H1 (cell line): ENCODE measurements around the gene AANAT. TPM values are rescaled to one million over a fixed set of nuclear protein-coding genes. Genes with fewer than 3 reads are reported as not detected.

ENCODE experiments used
- CTCF ChIA-PET: fragments of 300-600 bp; sonication (Branson Sonifier 250); formaldehyde crosslinking; loops from one replicate; lab custom pipeline; 2021; ENCODE audit not compliant: partially characterized antibody; lab: Charles Lee
- POLR2A ChIA-PET: fragments of 300-600 bp; sonication (Branson Sonifier 250); formaldehyde crosslinking; loops from one replicate; lab custom pipeline; 2021; ENCODE audit warnings: inconsistent platforms; ENCODE audit not compliant: partially characterized antibody; lab: Charles Lee
- DNase-seq, 2 experiments: peaks; one replicate each; pipeline versions ENCODE4 v3.0.0 to v3.0.0-alpha.2; 2010 to 2022; ENCODE audit warnings: low spot score in 2 of 2, low read depth in 1 of 2, mixed read lengths in 1 of 2
- FAIRE-seq: peaks from 2 replicates; lab custom pipeline; 2011; peaks lifted over from hg19 to GRCh38; lab: Jason Lieb, UNC
- H2AFZ ChIP-seq: 2 replicates; pipeline ENCODE4 v1.8.1; 2012; ENCODE audit warnings: low read length, inconsistent platforms
- H2AK5ac ChIP-seq: 2 replicates; pipeline ENCODE4 v1.6.1; 2013; ENCODE audit warnings: low read depth, low read length
- H2BK120ac ChIP-seq: replicated peaks from 2 replicates; pipeline ENCODE3; 2013; ENCODE audit warnings: low read depth, low read length, inconsistent platforms
- H2BK12ac ChIP-seq: 2 replicates; pipeline ENCODE4 v1.6.1; 2013; ENCODE audit warnings: low read depth, low read length
- H2BK15ac ChIP-seq: 2 replicates; pipeline ENCODE4 v1.6.1; 2013; ENCODE audit warnings: low read length
- H2BK20ac ChIP-seq: 2 replicates; pipeline ENCODE4 v1.6.1; 2013; ENCODE audit warnings: low read length
- H2BK5ac ChIP-seq: 2 replicates; pipeline ENCODE4 v1.6.1; 2013; ENCODE audit warnings: low read depth, low read length
- H3K14ac ChIP-seq: 2 replicates; pipeline ENCODE4 v1.6.1; 2013; ENCODE audit warnings: inconsistent platforms; ENCODE audit not compliant: insufficient read length
- H3K18ac ChIP-seq: 2 replicates; pipeline ENCODE4 v1.6.1; 2013; ENCODE audit warnings: low read length; ENCODE audit errors: extremely low read depth
- H3K23ac ChIP-seq: 2 replicates; pipeline ENCODE4 v1.6.1; 2013; ENCODE audit warnings: inconsistent platforms; ENCODE audit not compliant: insufficient read length
- H3K23me2 ChIP-seq: 2 replicates; pipeline ENCODE4 v1.6.1; 2013; ENCODE audit warnings: low read depth, low read length
- H3K27ac ChIP-seq: 2 replicates; pipeline ENCODE4 v1.6.1; 2011; ENCODE audit warnings: low read depth, low read length, inconsistent platforms
- H3K27me3 ChIP-seq, 4 experiments: replicated peaks in 1 of 4; 1 replicate in 1 of 4; 2 replicates in 3 of 4; pipeline versions ENCODE4 v1.6.1 to v1.8.1; 2011 to 2013; ENCODE audit warnings: low read length in 3 of 4, mild to moderate bottlenecking in 3 of 4, inconsistent platforms in 2 of 4, mixed read lengths in 2 of 4, moderate library complexity in 1 of 4; ENCODE audit not compliant: control insufficient read depth in 3 of 4, insufficient read depth in 3 of 4; ENCODE audit errors: extremely low read depth in 1 of 4
- H3K36me3 ChIP-seq, 4 experiments: 2 replicates each; pipeline versions ENCODE4 v1.6.1 to v1.8.1; 2011 to 2013; ENCODE audit warnings: mild to moderate bottlenecking in 4 of 4, low read length in 3 of 4, moderate library complexity in 2 of 4, control low read depth in 1 of 4, inconsistent platforms in 1 of 4; ENCODE audit not compliant: insufficient read depth in 4 of 4, control insufficient read depth in 2 of 4
- H3K4ac ChIP-seq: replicated peaks from 2 replicates; pipeline ENCODE3; 2013; ENCODE audit warnings: low read length, low read depth, mixed read lengths, inconsistent platforms; ENCODE audit not compliant: insufficient read length
- H3K4me1 ChIP-seq, 4 experiments: replicated peaks in 1 of 4; 1 replicate in 1 of 4; 2 replicates in 3 of 4; pipeline versions ENCODE4 v1.6.1 to v1.8.1; 2011 to 2013; ENCODE audit warnings: low read length in 3 of 4, inconsistent platforms in 2 of 4, mixed read lengths in 1 of 4; ENCODE audit not compliant: insufficient read depth in 4 of 4, control insufficient read depth in 3 of 4
- H3K4me2 ChIP-seq, 2 experiments: 2 replicates each; pipeline versions ENCODE4 v1.6.1 to v1.8.1; 2011 to 2013; ENCODE audit warnings: low read depth in 2 of 2, low read length in 2 of 2, control low read depth in 1 of 2, inconsistent platforms in 1 of 2, mild to moderate bottlenecking in 1 of 2; ENCODE audit not compliant: insufficient read depth in 1 of 2
- H3K4me3 ChIP-seq, 4 experiments: fragments of 200-600, 300-600 bp in 1 of 4; sonication (generic), shearing (Covaris generic), sonication (Bioruptor Twin) in 1 of 4; 2 replicates each; pipeline versions ENCODE4 v1.5.1 to v1.8.1; 2011 to 2016; ENCODE audit warnings: low read length in 4 of 4, low read depth in 3 of 4, control low read depth in 2 of 4, inconsistent platforms in 2 of 4, mild to moderate bottlenecking in 2 of 4, mixed read lengths in 1 of 4, moderate library complexity in 1 of 4; ENCODE audit not compliant: insufficient read depth in 2 of 4; ENCODE audit errors: extremely low read depth in 1 of 4
- H3K56ac ChIP-seq: replicated peaks from 2 replicates; pipeline ENCODE3; 2013; ENCODE audit warnings: low read depth, mild to moderate bottlenecking, mixed read lengths, low read length, inconsistent platforms; ENCODE audit not compliant: insufficient read length
- H3K79me1 ChIP-seq: 2 replicates; pipeline ENCODE4 v1.6.1; 2013; ENCODE audit warnings: low read depth, low read length, control low read depth
- H3K79me2 ChIP-seq, 2 experiments: 2 replicates each; pipeline versions ENCODE4 v1.6.1 to v1.8.1; 2012 to 2013; ENCODE audit warnings: low read length in 2 of 2, mild to moderate bottlenecking in 2 of 2, inconsistent platforms in 1 of 2; ENCODE audit not compliant: insufficient read depth in 2 of 2, control insufficient read depth in 1 of 2
- H3K9ac ChIP-seq, 4 experiments: replicated peaks in 1 of 4; 1 replicate in 1 of 4; 2 replicates in 3 of 4; pipeline versions ENCODE4 v1.6.1 to v1.8.1; 2011 to 2013; ENCODE audit warnings: low read depth in 3 of 4, low read length in 3 of 4, control low read depth in 2 of 4, mild to moderate bottlenecking in 2 of 4, moderate library complexity in 2 of 4, inconsistent platforms in 1 of 4; ENCODE audit errors: extremely low read depth in 1 of 4
- H3K9me3 ChIP-seq, 2 experiments: 2 replicates each; pipeline versions ENCODE4 v1.6.1 to v1.8.1; 2012 to 2013; ENCODE audit warnings: mild to moderate bottlenecking in 2 of 2, moderate library complexity in 2 of 2, control low read depth in 1 of 2, inconsistent platforms in 1 of 2, low read depth in 1 of 2, low read length in 1 of 2, mixed read lengths in 1 of 2; ENCODE audit not compliant: insufficient read depth in 2 of 2
- H4K20me1 ChIP-seq, 2 experiments: replicated peaks in 1 of 2; 2 replicates each; pipeline versions ENCODE3 to v1.8.1; 2011 to 2013; ENCODE audit warnings: inconsistent platforms in 2 of 2, low read length in 2 of 2, mild to moderate bottlenecking in 1 of 2; ENCODE audit not compliant: insufficient read depth in 2 of 2, control insufficient read depth in 1 of 2
- H4K5ac ChIP-seq: 2 replicates; pipeline ENCODE4 v1.6.1; 2013; ENCODE audit warnings: low read length, low read depth, mixed read lengths, inconsistent platforms; ENCODE audit not compliant: insufficient read length
- H4K8ac ChIP-seq: 2 replicates; pipeline ENCODE4 v1.8.0; 2013; ENCODE audit warnings: mild to moderate bottlenecking, moderate library complexity, low read length, inconsistent platforms; ENCODE audit not compliant: insufficient read depth; ENCODE audit errors: extremely low read depth
- H4K91ac ChIP-seq: replicated peaks from 2 replicates; pipeline ENCODE3; 2013; ENCODE audit warnings: low read length, mixed read lengths, inconsistent platforms; ENCODE audit not compliant: insufficient read length
- CHD1 ChIP-seq: IDR thresholded peaks from 2 replicates; pipeline ENCODE4 v1.6.1; 2012; ENCODE audit warnings: low read depth, low read length, improper control_type of control experiment
- CHD2 ChIP-seq: IDR thresholded peaks from 2 replicates; pipeline ENCODE4 v1.6.1; 2012; ENCODE audit warnings: low read length, improper control_type of control experiment
- FOSL1 ChIP-seq: IDR thresholded peaks from 2 replicates; pipeline ENCODE4 v1.6.1; 2011; ENCODE audit warnings: mild to moderate bottlenecking, low read depth, low read length, moderate library complexity; ENCODE audit not compliant: insufficient read depth
- HDAC6 ChIP-seq: IDR thresholded peaks from one replicate; pipeline ENCODE4 v1.7.1; 2012; ENCODE audit warnings: low read depth, mild to moderate bottlenecking, inconsistent platforms, low read length, moderate library complexity
- NANOG ChIP-seq: IDR thresholded peaks from 2 replicates; pipeline ENCODE4 v1.6.1; 2011; ENCODE audit warnings: low read length, low read depth, mild to moderate bottlenecking, inconsistent platforms; ENCODE audit not compliant: insufficient read depth, poor library complexity, severe bottlenecking
- NRF1 ChIP-seq: IDR thresholded peaks from 2 replicates; pipeline ENCODE4 v1.6.1; 2011; ENCODE audit warnings: mild to moderate bottlenecking, low read depth, low read length, improper control_type of control experiment
- SRF ChIP-seq: IDR thresholded peaks from 2 replicates; pipeline ENCODE4 v1.6.1; 2011; ENCODE audit warnings: mild to moderate bottlenecking, low read depth, low read length, moderate library complexity
- TAF1 ChIP-seq: IDR thresholded peaks from 2 replicates; pipeline ENCODE4 v1.6.1; 2011; ENCODE audit warnings: mild to moderate bottlenecking, low read depth, low read length
- TAF7 ChIP-seq: optimal IDR thresholded peaks from 2 replicates; pipeline ENCODE3; 2011; ENCODE audit warnings: low read depth, mild to moderate bottlenecking, inconsistent platforms, low read length, moderate library complexity, borderline replicate concordance
- TBP ChIP-seq: IDR thresholded peaks from 2 replicates; pipeline ENCODE4 v1.6.1; 2011; ENCODE audit warnings: low read depth, low read length, improper control_type of control experiment
- WGBS, 2 experiments: shearing (Covaris generic) in 1 of 2; methylation state at CpG; one replicate each; pipeline versions ENCODE4 v1.1.6 to v1.1.7; 2013 to 2015; ENCODE audit warnings: low lambda C conversion rate in 2 of 2, mixed read lengths in 2 of 2, inconsistent platforms in 1 of 2, low coverage in 1 of 2, missing lambda C conversion rate in 1 of 2; ENCODE audit not compliant: insufficient replicate concordance in 2 of 2, insufficient coverage in 1 of 2, insufficient read length in 1 of 2; ENCODE audit errors: extremely low coverage in 1 of 2, missing lambda C conversion rate in 1 of 2; 5-methylcytosine and 5-hydroxymethylcytosine counted together
- polyA plus RNA-seq, 7 experiments: library from polyadenylated mRNA; depleted of rRNA in 3 of 7; stranded (reverse) in 5 of 7; unstranded in 2 of 7; fragments of >200 nt in 5 of 7; fragments of 200-250 nt in 2 of 7; gene quantifications; 1 replicate in 5 of 7; 2 replicates in 1 of 7; 4 replicates in 1 of 7; pipeline versions ENCODE4 v1.2.1 to v1.2.3, GENCODE V29; 2011 to 2013; ENCODE audit warnings: missing spikeins in 2 of 7, mixed read lengths in 2 of 7
- total RNA-seq: library from RNA; stranded (reverse); fragmentation: NEBNext Ultra II Directional; extraction: Animal tissue kit (Norgen Biotek cat#: 25700); gene quantifications from 2 replicates; pipeline ENCODE4 v1.2.1, GENCODE V29; 2021
- TF ChIP-seq, protein P1 (sequence below): IDR thresholded peaks from 2 replicates; pipeline ENCODE4 v1.6.1; 2011; ENCODE audit warnings: low read depth, mild to moderate bottlenecking, low read length; ENCODE audit not compliant: insufficient read depth
- TF ChIP-seq, protein P2 (sequence below): IDR thresholded peaks from 2 replicates; pipeline ENCODE4 v1.6.1; 2012; ENCODE audit warnings: low read length, inconsistent platforms

Gene AANAT
- total and polyA plus RNA-seq, 2 of the 8 experiments (the other 6 are each of a cell fraction or from before 2014, with no cell fraction given): 0.53 TPM; not detected in 1

DNA sequence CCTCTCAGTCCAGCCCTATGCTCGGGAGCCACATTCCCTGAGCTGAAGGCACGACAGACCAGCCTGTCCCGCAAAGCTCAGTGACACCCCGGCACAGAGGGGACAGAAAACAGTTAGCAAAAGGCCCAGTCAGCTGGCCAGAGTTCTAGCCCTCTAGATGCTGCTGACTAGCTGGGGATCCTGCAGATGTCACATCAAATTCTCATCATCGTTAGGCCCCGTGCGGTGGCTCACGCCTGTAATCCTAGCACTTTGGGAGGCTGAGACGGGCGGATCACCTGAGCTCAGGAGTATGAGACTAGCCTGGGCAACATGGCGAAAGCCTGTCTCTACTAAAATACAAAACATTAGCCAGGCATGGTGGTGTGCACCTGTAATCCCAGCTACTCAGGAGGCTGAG is 31.7 kb upstream of the AANAT start:
- no peak overlapping the region for H4K5ac ChIP-seq
- no peak overlapping the region for H4K91ac ChIP-seq
- H4K20me1 ChIP-seq: peaks cover 16 to 37% of the 10 kb centered on the region in 2 experiments
- peaks cover 30 to 94% of the 10 kb centered on the region in 2 experiments for H3K79me2 ChIP-seq
- H3K9ac ChIP-seq: no peak overlapping the region
- no peak overlapping the region for H2BK15ac ChIP-seq
- no peak overlapping the region for H3K27ac ChIP-seq
- no peak overlapping the region for H3K14ac ChIP-seq
- no peaks in the 10 kb centered on the region for H3K36me3 ChIP-seq
- peaks cover 30% of the 10 kb centered on the region for H3K79me1 ChIP-seq
- H3K18ac ChIP-seq: no peak overlapping the region
- H2AFZ ChIP-seq: no peak overlapping the region
- FAIRE-seq: no peak
- H3K4ac ChIP-seq: peak overlapping the region; percentile 19
- H3K9me3 ChIP-seq: no peaks in the 10 kb centered on the region
- no peak overlapping the region for H3K4me3 ChIP-seq
- no peak overlapping the region for H2BK20ac ChIP-seq
- H3K23me2 ChIP-seq: no peaks in the 10 kb centered on the region
- H4K8ac ChIP-seq: no peak overlapping the region
- WGBS, 2 experiments: 95% methylated on average over 11 of the region's 11 CpGs; no CpG with 5 or more reads in 1 of the 2 experiments
- no peak overlapping the region for H3K23ac ChIP-seq
- no peak overlapping the region for H2BK12ac ChIP-seq
- CTCF ChIA-PET: interaction anchor here (0.6 to 2.5 kb wide), 19 partner anchors 8 to 150 kb away, joined by 3 to 14 read pairs (median 4); partner anchors contain the start of genes ST6GALNAC2 and UBE2O
- H3K56ac ChIP-seq: no peak overlapping the region
- DNase-seq: no peak
- H2BK120ac ChIP-seq: no peak overlapping the region
- H3K27me3 ChIP-seq: no peaks in the 10 kb centered on the region
- no peak overlapping the region for H2AK5ac ChIP-seq
- no peak overlapping the region for H2BK5ac ChIP-seq
- peaks cover under 1 to 19% (median 18%) of the 10 kb centered on the region in 4 experiments for H3K4me1 ChIP-seq
- H3K4me2 ChIP-seq: no peak overlapping the region
- POLR2A ChIA-PET: interaction anchor here (1.4 kb wide), 1 partner anchor 17 kb away, joined by 6 read pairs; the partner anchor contains the start of gene UBE2O
- TF ChIP-seq, protein P1, sequence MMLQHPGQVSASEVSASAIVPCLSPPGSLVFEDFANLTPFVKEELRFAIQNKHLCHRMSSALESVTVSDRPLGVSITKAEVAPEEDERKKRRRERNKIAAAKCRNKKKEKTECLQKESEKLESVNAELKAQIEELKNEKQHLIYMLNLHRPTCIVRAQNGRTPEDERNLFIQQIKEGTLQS: no peak
- TF ChIP-seq TBP (no peak), FOSL1 (no peak), TAF1 (no peak), CHD2 (no peak), NRF1 (no peak), CHD1 (no peak), TAF7 (no peak), SRF (no peak), NANOG (no peak), HDAC6 (no peak)
- TF ChIP-seq, protein P2, sequence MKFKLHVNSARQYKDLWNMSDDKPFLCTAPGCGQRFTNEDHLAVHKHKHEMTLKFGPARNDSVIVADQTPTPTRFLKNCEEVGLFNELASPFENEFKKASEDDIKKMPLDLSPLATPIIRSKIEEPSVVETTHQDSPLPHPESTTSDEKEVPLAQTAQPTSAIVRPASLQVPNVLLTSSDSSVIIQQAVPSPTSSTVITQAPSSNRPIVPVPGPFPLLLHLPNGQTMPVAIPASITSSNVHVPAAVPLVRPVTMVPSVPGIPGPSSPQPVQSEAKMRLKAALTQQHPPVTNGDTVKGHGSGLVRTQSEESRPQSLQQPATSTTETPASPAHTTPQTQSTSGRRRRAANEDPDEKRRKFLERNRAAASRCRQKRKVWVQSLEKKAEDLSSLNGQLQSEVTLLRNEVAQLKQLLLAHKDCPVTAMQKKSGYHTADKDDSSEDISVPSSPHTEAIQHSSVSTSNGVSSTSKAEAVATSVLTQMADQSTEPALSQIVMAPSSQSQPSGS: no peak
